Measurements from ENCODE around the gene TCF4.

The TCF4 gene

GRCh38 chr18:55444536-55444935 is 143.5 kb downstream of the TCF4 start:
- Histone ChIP-seq H3K27ac (replicated peaks) (no peak overlapping the region), H3K27me3 (ENCODE audit: insufficient read depth, poor library complexity, severe bottlenecking) (no peaks in the 10 kb centered on the region), H3K4me3 (replicated peaks; ENCODE audit: insufficient read depth, low read length) (no peak overlapping the region)
- DNase-seq (ENCODE audit: low read depth in 1 of 2, low spot score in 1 of 2): no peak
- TF ChIP-seq CTCF (IDR thresholded peaks at IDR 0.05; ENCODE audit: insufficient read depth, low read length): no peak
- TF ChIP-seq REST (IDR thresholded peaks at IDR 0.05; ENCODE audit: insufficient replicate concordance, low read depth): no peak
- TF ChIP-seq SPI1 (IDR thresholded peaks at IDR 0.05; ENCODE audit: borderline replicate concordance, low read depth): no peak
- TF ChIP-seq GABPA (IDR thresholded peaks at IDR 0.05; ENCODE audit: low read depth): no peak
- TF ChIP-seq POLR2AphosphoS5 (IDR thresholded peaks at IDR 0.05; ENCODE audit: low read depth): no peak

- no peak for DNase-seq (ENCODE audit: low read depth in 1 of 2, low spot score in 1 of 2)
- Histone ChIP-seq H3K4me3 (replicated peaks; ENCODE audit: insufficient read depth, low read length) (no peak overlapping the region), H3K27me3 (ENCODE audit: insufficient read depth, poor library complexity, severe bottlenecking) (no peaks in the 10 kb centered on the region), H3K27ac (replicated peaks) (no peak overlapping the region)
- TF ChIP-seq SPI1 (IDR thresholded peaks at IDR 0.05; ENCODE audit: borderline replicate concordance, low read depth) (no peak), CTCF (IDR thresholded peaks at IDR 0.05; ENCODE audit: insufficient read depth, low read length) (no peak), REST (IDR thresholded peaks at IDR 0.05; ENCODE audit: insufficient replicate concordance, low read depth) (no peak), POLR2AphosphoS5 (IDR thresholded peaks at IDR 0.05; ENCODE audit: low read depth) (no peak), GABPA (IDR thresholded peaks at IDR 0.05; ENCODE audit: low read depth) (no peak)
Measured at GRCh38 chr18:55443776-55444175, 144.2 kb downstream of the TCF4 start.

- no peak for DNase-seq (ENCODE audit: low read depth in 1 of 2, low spot score in 1 of 2)
- Histone ChIP-seq H3K4me3 (replicated peaks; ENCODE audit: insufficient read depth, low read length) (no peak overlapping the region), H3K27me3 (ENCODE audit: insufficient read depth, poor library complexity, severe bottlenecking) (no peaks in the 10 kb centered on the region), H3K27ac (replicated peaks) (no peak overlapping the region)
- TF ChIP-seq GABPA (IDR thresholded peaks at IDR 0.05; ENCODE audit: low read depth) (no peak), SPI1 (IDR thresholded peaks at IDR 0.05; ENCODE audit: borderline replicate concordance, low read depth) (no peak), POLR2AphosphoS5 (IDR thresholded peaks at IDR 0.05; ENCODE audit: low read depth) (no peak), CTCF (IDR thresholded peaks at IDR 0.05; ENCODE audit: insufficient read depth, low read length) (no peak)
Measured at GRCh38 chr18:55442561-55442960, 145.4 kb downstream of the TCF4 start.

- DNase-seq (ENCODE audit: low read depth in 1 of 2, low spot score in 1 of 2): no peak
- no peak for TF ChIP-seq CTCF (IDR thresholded peaks at IDR 0.05; ENCODE audit: insufficient read depth, low read length)
- TF ChIP-seq POLR2AphosphoS5 (IDR thresholded peaks at IDR 0.05; ENCODE audit: low read depth): no peak
- no peak for TF ChIP-seq GABPA (IDR thresholded peaks at IDR 0.05; ENCODE audit: low read depth)
- TF ChIP-seq REST (IDR thresholded peaks at IDR 0.05; ENCODE audit: insufficient replicate concordance, low read depth): no peak
- TF ChIP-seq SPI1 (IDR thresholded peaks at IDR 0.05; ENCODE audit: borderline replicate concordance, low read depth): no peak
- no peak overlapping the region for H3K27ac ChIP-seq (replicated peaks)
- no peak overlapping the region for H3K4me3 ChIP-seq (replicated peaks; ENCODE audit: insufficient read depth, low read length)
- H3K27me3 ChIP-seq (ENCODE audit: insufficient read depth, poor library complexity, severe bottlenecking): no peaks in the 10 kb centered on the region
Measured at GRCh38 chr18:55440988-55441387, 147.0 kb downstream of the TCF4 start.

Data from HL-60 (cell line).